ENCODE data around the gene LARGE1. TPM values are rescaled to one million over a fixed set of nuclear protein-coding genes. Genes with fewer than 3 reads are reported as not detected.

The LARGE1 gene
- total RNA-seq, 1 donor from 2014 or later = 35.7 TPM

GRCh38 chr22:33513388-33514338, 406.6 kb downstream of the LARGE1 start:
- TF ChIP-seq CTCF (IDR thresholded peaks at IDR 0.05; ENCODE audit: unreplicated experiment) = no peak
- Mint-ChIP-seq H3K36me3 (no peaks in the 10 kb centered on the region), H3K4me1 (peaks cover 16% of the 10 kb centered on the region), H3K4me3 (no peak overlapping the region), H3K27ac (no peak overlapping the region), H3K9me3 (no peaks in the 10 kb centered on the region), H3K27me3 (ENCODE audit: low read depth) (peaks cover 3% of the 10 kb centered on the region)
- no peak for DNase-seq (ENCODE audit: low spot score in 2 of 2, unreplicated experiment in 2 of 2)

GRCh38 chr22:33512908-33513307, 407.4 kb downstream of the LARGE1 start:
- Mint-ChIP-seq H3K4me3 (no peak overlapping the region), H3K9me3 (no peaks in the 10 kb centered on the region), H3K27me3 (ENCODE audit: low read depth) (peaks cover 8% of the 10 kb centered on the region), H3K27ac (no peak overlapping the region), H3K4me1 (peaks cover 16% of the 10 kb centered on the region), H3K36me3 (no peaks in the 10 kb centered on the region)
- no peak for TF ChIP-seq CTCF (IDR thresholded peaks at IDR 0.05; ENCODE audit: unreplicated experiment)
- no peak for DNase-seq (ENCODE audit: low spot score in 2 of 2, unreplicated experiment in 2 of 2)

GRCh38 chr22:33510429-33510904, 409.8 kb downstream of the LARGE1 start:
- peaks cover 16% of the 10 kb centered on the region for H3K4me1 Mint-ChIP-seq
- H3K36me3 Mint-ChIP-seq = no peaks in the 10 kb centered on the region
- H3K27me3 Mint-ChIP-seq (ENCODE audit: low read depth) = peaks cover 11% of the 10 kb centered on the region

GRCh38 chr22:33504941-33505625, 415.2 kb downstream of the LARGE1 start:
- H3K27me3 Mint-ChIP-seq (ENCODE audit: low read depth) = peaks cover 8% of the 10 kb centered on the region
- no peak overlapping the region for H3K27ac Mint-ChIP-seq
- no peak for TF ChIP-seq CTCF (IDR thresholded peaks at IDR 0.05; ENCODE audit: unreplicated experiment)
- no peaks in the 10 kb centered on the region for H3K9me3 Mint-ChIP-seq
- no peaks in the 10 kb centered on the region for H3K4me1 Mint-ChIP-seq
- no peak for DNase-seq (ENCODE audit: low spot score in 2 of 2, unreplicated experiment in 2 of 2)
- H3K36me3 Mint-ChIP-seq = no peaks in the 10 kb centered on the region
- H3K4me3 Mint-ChIP-seq = no peak overlapping the region

More at GRCh38 chr22:33510429-33510904, 409.8 kb downstream of the LARGE1 start:
- H3K9me3 Mint-ChIP-seq = no peaks in the 10 kb centered on the region
- no peak for TF ChIP-seq CTCF (IDR thresholded peaks at IDR 0.05; ENCODE audit: unreplicated experiment)
- no peak for DNase-seq (ENCODE audit: low spot score in 2 of 2, unreplicated experiment in 2 of 2)
- H3K27ac Mint-ChIP-seq = no peak overlapping the region
- no peak overlapping the region for H3K4me3 Mint-ChIP-seq

GRCh38 chr22:33496112-33496511, 424.2 kb downstream of the LARGE1 start:
- peaks cover 25% of the 10 kb centered on the region for H3K27me3 Mint-ChIP-seq (ENCODE audit: low read depth)

More at GRCh38 chr22:33496112-33496511, 424.2 kb downstream of the LARGE1 start:
- peaks cover 9% of the 10 kb centered on the region for H3K9me3 Mint-ChIP-seq
- H3K4me1 Mint-ChIP-seq = peaks cover 12% of the 10 kb centered on the region
- no peak for DNase-seq (ENCODE audit: low spot score in 2 of 2, unreplicated experiment in 2 of 2)
- no peak for TF ChIP-seq CTCF (IDR thresholded peaks at IDR 0.05; ENCODE audit: unreplicated experiment)
- H3K27ac Mint-ChIP-seq = no peak overlapping the region
- H3K36me3 Mint-ChIP-seq = no peaks in the 10 kb centered on the region
- H3K4me3 Mint-ChIP-seq = no peak overlapping the region

Data from mesothelial cell of epicardium (in vitro differentiated cells).